SIG-M5 (cell line): Measurements from ENCODE around the gene ZNF692.
A peak's percentile ranks its signal among the peaks of the same experiment; 100 is the strongest.
"Not testable (repeated sequence)": the region's sequence is repeated elsewhere in the genome, so short reads cannot be mapped to it uniquely, and the experiment has no call there.

Source experiments
- DNase-seq: peaks from one replicate; lab custom pipeline; 2025; lab: John Stamatoyannopoulos, UW

ZNF692 gene

DNA sequence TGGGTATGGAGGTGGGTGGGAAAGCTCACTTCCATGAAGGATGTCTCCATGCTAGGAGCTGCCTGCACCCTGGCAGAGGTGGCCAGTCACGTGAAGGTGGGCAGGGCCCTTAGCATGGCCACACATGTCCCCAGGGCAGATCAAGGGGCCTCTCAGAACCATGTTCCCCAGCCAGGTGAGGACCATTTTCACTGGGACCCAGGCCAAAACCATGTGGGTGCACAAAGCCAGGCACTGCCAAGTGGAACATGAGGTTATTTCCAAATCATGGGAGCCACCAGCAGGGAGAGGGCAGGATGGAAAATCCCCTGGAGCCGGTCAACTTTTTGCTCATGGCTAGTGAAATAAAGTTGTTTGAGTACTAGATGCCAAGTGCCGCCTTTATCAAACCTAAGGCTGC lies 9.7 kb downstream of the ZNF692 start:
- DNase-seq: no peak

DNA sequence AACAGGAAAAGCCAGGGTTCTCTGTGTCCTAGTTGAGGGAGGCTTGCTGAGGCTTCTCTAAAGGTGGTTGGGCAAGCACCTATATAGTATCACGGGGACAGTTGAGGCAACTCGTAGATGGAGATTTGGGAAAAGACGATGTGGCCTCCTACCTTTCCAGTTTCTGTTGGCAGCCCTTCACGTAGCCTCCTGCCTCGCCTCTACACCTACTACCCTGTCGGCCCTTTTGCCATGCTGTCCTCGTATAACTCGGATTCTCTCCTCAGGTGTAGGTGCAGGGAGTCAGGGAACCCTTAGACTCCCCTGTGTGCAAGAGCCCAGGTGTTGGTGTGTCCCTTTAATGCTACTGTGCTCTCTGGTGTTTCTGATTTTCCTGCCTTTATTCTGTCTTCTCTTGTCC lies 10.3 kb downstream of the ZNF692 start:
- no peak for DNase-seq

DNA sequence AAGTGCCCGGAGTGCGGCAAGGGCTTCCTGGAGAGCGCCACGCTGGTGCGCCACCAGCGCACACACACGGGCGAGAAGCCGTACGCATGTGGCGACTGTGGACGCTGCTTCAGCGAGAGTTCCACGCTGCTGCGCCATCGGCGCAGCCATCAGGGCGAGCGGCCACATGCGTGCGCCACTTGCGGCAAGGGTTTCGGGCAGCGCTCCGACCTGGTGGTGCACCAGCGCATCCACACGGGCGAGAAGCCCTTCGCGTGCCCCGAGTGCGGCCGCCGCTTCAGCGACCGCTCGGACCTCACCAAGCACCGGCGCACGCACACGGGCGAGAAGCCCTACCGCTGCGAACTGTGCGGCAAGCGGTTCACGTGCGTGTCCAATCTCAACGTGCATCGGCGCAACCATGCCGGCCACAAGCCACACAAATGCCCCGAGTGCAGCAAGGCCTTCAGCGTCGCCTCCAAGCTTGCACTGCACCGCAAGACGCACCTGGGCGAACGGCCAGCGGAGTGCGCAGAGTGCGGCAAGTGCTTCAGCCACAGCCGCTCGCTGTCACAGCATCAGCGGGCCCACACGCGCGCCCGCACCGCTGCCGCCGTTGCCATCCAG lies 10.8 kb downstream of the ZNF692 start:
- DNase-seq: no peak

DNA sequence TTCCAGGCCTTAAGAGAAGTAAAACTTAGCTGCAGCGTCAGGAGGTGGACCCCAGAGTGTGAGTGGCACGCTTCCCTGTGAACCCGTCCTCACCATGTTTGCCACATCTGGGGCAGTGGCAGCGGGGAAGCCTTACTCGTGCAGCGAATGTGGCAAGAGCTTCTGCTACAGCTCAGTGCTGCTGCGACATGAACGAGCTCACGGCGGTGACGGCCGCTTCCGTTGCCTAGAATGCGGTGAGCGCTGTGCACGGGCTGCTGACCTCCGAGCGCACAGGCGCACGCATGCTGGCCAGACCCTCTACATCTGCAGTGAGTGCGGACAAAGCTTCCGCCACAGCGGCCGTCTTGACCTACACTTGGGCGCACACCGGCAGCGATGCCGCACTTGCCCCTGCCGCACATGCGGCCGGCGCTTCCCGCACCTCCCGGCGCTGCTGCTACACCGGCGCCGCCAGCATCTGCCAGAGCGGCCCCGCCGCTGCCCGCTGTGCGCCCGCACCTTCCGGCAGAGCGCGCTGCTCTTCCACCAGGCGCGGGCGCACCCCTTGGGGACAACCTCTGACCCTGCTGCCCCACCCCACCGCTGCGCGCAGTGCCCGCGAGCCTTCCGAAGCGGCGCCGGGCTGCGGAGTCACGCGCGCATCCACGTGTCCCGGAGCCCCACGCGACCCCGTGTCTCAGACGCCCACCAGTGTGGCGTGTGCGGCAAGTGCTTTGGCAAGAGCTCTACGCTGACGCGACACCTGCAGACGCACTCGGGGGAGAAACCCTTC lies 11.5 kb downstream of the ZNF692 start:
- DNase-seq: no peak

DNA sequence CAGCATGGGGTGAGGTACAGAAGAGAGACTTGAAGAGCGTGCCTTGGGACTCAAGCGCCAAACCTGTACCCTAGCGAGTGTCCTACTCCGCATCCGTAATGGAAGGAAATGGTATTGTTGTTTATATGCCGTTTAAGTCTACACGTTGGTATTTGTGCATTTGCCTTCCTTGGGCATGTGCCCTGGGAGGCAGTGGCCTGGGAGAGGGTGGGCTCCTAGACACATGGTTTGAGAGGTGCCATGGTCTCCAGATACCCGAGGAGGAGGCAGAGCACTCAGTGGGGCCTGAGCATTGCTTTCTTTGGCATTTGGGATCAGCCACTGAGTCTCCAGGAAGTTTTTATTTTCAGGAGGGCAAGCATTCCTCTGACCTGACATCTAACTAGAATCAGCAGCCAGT lies 14.4 kb downstream of the ZNF692 start:
- DNase-seq: no peak

DNA sequence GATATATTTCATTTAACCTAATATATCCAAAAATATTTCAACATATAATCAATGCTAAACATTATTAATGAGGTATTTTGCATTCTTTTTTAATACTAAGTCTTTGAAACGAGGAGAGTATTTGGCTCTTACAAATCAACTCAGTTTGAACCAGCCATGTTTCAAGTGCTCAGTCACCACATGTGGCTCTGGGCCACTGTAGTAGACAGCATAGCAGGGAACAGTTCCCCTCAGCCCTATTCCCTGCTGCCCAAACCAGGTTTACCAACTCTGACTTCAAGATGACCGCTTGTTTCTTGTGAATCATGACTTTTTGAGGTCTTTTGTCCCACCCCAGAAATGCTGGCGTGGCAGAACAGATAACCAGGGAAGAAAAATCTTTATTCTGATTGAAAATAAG lies 15.2 kb downstream of the ZNF692 start:
- no peak for DNase-seq

DNA sequence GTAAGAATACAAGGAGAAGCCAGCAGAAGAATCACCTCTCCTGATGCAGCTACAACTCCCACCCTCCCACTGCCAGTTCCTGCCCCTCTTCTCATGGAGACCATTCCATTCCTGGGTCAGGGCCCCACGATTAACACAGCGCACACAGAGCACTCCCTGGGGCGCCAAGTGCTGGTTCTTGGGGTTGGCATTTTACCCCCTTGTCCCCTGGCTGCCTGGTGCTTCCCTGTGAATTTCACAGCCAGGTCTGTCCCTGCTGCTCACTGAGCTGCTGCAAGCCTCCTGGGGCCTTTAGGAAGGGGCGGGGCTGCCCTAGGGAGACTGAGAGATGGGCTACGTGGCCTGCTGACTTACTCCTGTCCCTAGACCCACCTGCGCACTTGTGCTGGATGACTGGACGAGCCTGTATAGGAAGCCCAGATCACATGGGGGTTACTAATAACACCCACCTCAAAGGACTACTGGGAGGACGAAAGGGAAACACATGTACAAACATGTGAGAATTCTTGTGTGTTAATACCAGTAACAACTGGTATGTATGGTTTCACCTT lies 16.0 kb downstream of the ZNF692 start:
- DNase-seq: no peak

DNA sequence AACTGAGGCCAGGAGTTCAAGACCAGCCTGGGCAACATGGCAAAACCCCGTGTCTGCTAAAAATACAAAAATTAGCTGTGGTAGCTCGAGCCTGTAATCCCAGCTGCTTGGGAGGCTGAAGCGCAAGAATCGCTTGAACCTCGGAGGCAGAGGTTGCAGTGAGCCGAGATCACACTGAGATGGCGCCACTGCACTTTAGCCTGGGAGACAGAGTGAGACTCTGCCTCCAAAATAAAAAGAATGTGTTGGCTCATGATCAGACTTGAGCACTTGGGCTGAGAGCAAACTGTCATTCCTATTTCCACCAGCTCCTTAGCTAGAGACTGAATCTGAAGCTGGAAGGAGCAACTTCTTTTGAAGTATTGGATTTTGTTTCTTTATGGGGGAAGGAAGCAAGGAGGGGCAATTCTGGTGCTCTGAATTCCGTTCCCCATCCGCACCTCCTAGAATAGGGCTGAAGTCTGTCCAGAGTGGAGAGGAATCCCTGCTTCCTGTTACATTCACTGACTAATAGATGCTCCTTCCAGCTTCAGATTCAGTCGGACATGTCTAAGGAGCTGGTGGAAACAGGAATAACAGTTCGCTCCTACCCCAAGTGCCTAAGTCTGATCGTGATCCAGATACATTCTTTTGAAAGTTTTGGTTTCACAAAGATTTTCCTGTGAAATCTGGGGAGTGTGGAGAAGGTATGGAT lies 17.0 kb downstream of the ZNF692 start:
- DNase-seq: no peak

DNA sequence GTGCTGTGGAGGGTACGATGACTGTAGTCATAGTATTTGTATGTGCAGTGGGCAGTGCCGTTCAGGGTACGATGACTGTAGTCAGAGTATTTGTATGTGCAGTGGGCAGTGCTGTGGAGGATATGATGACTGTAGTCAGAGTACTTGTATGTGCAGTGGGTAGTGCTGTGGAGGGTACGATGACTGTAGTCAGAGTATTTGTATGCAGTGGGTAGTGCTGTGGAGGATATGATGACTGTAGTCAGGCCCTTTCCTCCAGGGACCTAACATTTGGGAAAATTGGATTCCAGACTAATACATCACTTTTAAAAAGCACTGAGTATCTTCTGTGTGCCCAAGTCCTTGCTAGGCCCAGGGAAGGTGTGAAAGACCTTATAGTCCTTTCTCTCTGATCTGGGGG lies 17.9 kb downstream of the ZNF692 start:
- DNase-seq: no peak

DNA sequence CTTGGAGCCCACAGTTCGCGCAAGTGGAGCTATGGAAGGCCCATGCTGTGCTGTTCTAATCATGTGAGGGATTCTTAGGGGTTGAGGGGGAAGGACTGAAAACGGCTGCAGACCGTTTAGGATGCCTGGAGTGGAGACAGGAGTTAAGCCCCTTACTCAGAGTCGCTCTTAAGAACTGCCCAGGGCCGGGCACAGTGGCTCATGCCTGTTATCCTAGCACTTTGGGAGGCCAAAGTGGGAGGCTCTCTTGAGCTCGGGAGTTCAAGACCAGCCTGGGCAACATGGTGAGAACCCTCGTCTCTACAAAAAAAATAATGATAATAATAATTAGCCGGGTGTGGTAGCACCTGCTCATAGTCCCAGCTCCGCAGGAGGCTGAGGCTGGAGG lies 19.7 kb downstream of the ZNF692 start:
- no peak for DNase-seq

DNA sequence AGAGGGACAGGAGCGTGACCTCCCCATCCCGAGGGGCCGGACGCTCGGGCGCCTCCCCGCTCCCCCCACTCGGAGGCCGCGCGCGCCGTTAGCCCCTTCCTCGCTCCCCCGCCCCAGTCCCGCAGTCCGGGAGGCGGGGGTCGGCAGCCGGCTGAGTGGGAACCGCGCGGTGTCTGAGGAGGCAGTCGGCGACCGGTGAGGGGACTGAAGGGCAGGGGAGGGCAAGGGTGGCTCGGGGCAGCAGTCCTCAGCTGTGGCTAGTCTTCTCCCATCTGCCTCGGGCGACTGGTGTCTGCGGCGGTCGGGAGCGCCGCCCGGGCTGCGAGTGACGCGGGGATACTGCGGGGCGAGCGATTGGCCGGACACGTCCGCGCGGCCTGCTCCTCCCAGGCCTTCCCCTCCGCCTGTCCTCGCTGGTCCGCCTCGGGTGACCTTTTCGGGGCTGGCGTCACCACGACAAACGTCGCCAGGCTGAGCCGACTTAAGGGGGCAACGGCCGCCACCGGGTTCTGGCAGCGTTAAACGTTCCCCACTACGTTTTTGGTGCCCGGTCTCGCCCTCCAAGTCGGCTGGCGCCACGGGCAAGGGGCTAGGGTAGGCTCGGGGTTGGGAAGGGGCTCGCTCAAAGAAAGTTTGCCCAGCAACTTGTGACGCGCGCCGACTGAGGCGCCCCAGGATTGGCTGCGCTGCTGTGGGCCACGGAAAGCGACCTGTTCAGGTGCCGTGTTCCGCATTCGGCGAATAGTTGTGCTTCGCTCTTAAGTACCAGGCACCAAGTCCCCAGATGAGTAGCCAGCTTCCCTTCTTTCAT lies 20.3 kb downstream of the ZNF692 start:
- no peak for DNase-seq

DNA sequence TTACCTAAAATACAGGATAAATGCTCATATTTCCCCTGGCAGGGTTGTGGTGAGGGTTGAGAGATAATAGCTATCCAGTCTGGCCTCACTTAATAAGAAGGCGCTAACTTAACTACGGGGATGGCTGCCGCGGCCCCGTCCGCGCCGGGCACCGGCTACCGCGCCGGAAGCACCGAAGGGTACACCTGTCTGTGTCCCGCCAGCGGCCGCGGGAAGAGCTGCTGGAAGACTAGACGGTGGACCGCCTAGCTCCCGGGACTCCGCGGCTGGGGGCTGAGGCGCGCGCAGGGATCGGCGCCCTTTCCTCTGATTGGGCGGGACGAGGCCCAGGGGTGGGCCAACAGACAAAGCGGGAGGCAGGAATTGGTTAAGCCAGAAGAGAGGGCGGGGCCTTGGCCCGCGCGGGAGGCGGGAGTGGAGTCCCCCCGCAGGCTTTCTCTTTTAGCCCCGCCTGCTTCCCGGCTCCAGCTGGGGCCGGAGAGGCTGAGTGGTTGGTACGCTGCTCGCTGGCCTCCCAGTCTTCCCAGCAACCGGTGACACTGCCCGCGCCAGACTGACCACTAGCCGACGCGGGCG lies 21.0 kb downstream of the ZNF692 start, which contains the start of gene ZNF672:
TSS of gene ZNF672 (plus strand) at position 444 of the 576 bp plus-strand sequence. CDS start 9,051 bp downstream, outside the sequence.
- DNase-seq: peak; percentile 84

DNA sequence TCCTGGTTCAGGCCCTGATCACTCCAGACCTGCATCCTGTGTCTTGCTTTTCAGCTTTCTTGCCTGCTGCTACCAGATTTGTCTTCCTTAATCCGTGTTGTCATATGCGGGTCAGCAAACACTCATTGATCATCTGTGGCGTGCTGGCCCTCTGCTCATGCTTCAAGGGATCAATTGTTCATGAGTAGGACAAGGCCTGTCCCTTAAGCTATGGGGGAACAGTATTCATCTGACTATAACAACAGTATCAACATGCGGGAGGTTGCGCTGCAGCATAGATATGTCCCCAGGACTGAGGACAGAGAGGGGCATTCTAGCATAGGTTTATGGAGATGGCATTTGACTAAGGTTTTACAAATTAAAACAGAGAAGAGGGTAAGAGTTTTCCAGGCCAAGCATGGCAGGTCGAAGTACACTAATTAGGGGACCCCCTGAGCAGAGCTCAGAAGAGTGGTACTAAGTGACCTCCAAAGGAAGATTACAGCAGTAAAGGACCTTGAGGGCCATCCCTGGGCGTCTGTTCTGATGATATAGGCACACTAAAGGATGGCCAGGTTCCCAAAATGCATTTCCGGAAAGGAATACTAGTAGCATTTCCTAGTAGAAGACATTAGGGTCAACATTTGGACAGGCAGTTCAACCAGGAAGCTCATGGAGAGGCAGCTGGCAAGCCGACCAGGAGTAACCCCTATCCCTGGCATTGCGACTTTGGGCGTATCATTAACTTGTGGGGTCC lies 21.7 kb downstream of the ZNF692 start:
- no peak for DNase-seq

DNA sequence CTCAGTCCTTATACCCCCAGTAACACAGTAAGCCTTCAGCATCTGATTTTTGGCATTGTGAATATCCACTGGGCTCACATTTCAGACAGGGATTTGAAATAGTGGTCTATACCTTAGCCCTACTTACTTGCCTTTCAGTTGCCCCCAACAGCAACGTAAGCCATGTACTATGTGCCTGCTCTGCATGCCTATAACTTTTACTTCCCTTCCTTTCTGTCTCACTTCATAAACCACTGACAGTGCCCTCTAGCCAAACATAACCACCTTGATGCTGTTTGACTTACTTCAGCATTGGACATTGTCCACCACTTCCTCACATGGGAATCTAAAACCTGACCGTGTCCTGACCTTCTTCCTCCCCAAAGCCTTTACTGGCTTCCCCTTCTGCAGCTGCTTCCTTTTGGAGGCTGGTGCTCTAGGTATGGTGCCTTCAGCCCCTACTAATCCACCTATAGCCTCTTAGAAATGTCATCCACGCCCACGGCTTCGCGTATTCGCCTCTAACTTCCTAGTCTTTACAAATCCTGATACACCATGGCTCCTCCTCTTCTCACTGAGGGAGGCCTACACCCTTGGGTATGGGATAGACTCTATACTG lies 24.4 kb downstream of the ZNF692 start:
- no peak for DNase-seq

DNA sequence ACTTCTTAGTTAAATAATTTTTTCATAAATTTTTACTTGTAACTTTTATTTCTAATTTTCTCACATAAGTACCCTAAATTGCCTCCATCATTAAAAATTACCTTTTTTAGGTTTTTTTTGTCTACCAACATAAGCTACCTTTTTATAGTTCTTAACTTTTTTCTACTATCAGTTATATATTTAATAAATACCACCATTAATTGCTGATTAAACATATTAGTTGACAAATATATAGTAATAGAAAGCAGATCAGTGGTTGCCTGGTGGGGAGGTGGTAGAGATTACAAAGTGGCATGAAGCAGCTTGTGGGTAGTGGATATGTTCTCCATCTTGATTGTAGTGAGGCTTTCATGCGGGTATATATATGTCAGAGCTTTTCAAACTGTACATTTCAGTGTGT lies 27.0 kb downstream of the ZNF692 start:
- DNase-seq: no peak

DNA sequence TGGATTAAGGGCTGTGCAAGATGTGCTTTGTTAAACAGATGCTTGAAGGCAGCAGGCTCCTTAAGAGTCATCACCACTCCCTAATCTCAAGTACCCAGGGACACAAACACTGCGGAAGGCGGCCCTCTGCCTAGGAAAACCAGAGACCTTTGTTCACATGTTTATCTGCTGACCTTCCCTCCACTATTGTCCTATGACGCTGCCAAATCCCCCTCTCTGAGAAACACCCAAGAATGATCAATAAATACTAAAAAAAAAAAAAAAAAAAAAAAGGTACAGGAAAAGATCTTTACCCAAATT lies 28.2 kb downstream of the ZNF692 start:
- DNase-seq: not testable (repeated sequence)

DNA sequence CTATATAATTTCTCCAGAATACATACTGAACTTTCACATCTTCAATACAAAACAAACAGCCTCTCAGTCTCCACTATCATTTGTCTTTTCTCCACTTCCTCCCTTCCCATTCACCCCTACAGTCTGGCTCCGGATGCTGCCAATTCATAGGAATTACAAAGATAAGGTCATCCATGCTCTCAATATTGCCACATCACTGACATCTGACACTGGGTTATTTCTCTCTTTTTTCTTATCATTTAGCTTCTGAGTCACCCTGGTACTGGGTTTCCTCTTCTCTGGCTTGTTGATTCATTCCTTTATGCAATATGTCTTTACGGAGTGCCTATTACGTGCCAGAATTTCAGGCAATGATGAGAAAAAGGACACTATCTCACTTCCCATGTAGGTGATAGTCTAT lies 30.0 kb downstream of the ZNF692 start:
- peak; percentile 94 for DNase-seq

DNA sequence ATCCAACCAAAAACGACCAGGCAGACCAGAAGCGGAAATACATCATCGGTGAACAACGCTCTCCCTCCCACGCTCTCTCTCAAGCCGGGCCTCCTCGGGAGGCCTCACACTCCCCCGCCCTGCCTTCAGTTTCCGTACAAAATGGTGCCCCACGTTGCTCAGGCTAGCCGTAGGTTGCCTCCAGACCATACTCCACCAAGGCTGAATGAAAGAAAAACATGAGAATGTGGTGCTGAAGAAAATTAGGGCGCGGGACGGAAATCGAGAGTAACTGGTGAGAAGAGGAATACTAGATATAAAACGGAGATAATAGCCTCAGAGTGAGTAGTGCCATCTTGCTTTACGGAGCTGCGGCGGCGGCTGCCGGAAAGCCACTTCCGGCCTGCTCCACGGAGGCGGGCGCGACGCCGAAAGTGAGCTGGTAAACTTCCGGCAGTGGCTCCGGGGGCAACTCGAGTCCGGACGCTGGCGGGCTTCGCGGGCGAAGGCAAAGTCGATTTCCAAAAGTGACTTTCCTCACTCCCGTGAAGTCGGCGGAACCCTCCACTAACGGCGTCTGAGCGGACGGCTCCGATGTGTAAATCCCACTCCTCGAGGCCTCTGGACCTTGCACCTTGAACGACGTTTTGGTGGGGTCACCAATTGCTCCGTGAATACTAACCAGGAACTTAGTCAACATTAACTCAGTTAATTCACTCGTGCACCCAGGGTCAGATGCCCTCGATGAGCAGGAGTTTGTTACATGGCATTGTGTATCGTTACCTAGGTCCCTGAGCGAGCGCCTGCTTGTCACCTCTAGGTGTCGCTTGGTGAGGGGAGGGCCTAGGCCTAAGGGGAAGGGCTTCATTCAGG lies 32.8 kb downstream of the ZNF692 start, which contains the start of gene SH3BP5L:
TSS of gene SH3BP5L (minus strand) at position 7 of the 852 bp plus-strand sequence. CDS start 980 bp downstream, outside the sequence.
- peak; percentile 92 for DNase-seq

DNA sequence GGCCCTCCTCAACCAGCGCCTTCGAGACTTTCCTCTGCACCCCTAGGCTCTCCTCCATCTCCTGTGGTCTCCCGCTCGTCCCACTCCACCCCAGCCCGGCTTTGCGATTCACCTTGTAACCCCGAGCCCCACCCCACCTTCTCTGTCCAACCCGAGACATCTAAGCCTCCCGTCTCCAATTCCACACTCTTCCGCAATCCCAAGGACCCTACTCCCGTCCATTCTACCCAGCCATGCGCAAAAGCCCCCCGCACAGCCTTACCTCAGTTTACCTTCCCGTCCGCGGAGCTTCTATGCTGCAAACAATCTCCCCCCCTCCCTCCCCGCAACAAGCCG lies 33.3 kb downstream of the ZNF692 start:
- no peak for DNase-seq

DNA sequence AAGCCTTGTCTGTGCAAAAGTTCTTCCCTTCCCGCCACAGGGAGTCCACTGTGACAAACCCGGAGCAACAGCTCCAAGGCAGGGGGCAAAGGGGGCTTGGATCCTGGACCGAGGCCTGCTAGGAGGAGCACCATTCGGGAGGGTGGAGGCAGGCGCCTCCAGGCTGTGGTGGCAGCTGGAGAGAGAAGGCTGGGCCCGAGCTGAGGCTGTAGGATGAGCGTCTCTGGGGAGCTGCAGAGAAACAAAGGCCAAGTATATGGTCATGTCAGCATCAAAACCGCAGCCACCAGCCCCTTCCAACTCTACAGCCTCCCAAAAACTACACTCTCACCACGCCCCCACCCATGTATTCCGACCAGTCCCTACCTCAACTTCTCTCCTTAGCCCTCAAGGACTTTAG lies 33.7 kb downstream of the ZNF692 start:
- DNase-seq: no peak
